ENCODE measurements around the gene SYT5. TPM values are rescaled to one million over a fixed set of nuclear protein-coding genes. Genes with fewer than 3 reads are reported as not detected.

SYT5 gene
- total RNA-seq, 2 donors from 2014 or later, result 0.67 to 3.2 TPM

- no peaks in the 10 kb centered on the region for H3K27me3 ChIP-seq
- H3K9ac ChIP-seq (ENCODE audit: low read depth in 2 of 2, low read length in 2 of 2), result no peak overlapping the region
- no peaks in the 10 kb centered on the region for H3K9me3 ChIP-seq
- no peaks in the 10 kb centered on the region for H3K4me1 ChIP-seq
- no peak for TF ChIP-seq CTCF (IDR thresholded peaks at IDR 0.05)
- no peak overlapping the region for H3K4me3 ChIP-seq
- intact Hi-C loops (cut with DNase I), result no loop called here
- H3K27ac ChIP-seq, result no peak overlapping the region
- H3K36me3 ChIP-seq, result no peaks in the 10 kb centered on the region
- no peak for DNase-seq
Observed at GRCh38 chr19:55132453-55133129, 47.5 kb downstream of the SYT5 start.

DNA sequence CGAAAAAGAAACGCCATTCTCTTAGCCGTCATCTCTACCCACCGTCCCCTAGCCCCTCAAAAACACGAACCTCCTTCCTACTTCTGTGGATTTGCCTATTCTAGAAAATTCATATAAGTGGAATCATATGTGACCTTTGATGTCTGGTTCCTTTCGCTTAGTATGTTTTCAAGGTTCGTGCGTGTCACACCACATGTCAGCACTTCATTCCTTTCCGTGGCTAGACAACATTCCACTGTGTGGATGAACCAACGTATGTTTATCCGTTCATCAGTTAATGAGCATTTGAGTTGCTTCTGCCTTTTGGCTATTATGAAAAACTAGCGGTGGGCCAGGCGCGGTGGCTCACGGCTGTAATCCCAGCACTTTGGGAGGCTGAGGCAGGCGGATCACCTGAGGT lies 48.7 kb downstream of the SYT5 start:
- H3K9me3 ChIP-seq, result no peaks in the 10 kb centered on the region
- DNase-seq, result no peak
- no peak overlapping the region for H3K9ac ChIP-seq (ENCODE audit: low read depth in 2 of 2, low read length in 2 of 2)
- no peaks in the 10 kb centered on the region for H3K4me1 ChIP-seq
- no peaks in the 10 kb centered on the region for H3K27me3 ChIP-seq
- intact Hi-C loops (cut with DNase I), result no loop called here
- no peak overlapping the region for H3K27ac ChIP-seq
- TF ChIP-seq CTCF (IDR thresholded peaks at IDR 0.05), result no peak
- no peak overlapping the region for H3K4me3 ChIP-seq
- no peaks in the 10 kb centered on the region for H3K36me3 ChIP-seq

Small RNA genes within 50 kb of the gene (microRNA-seq; reads per million reads assigned to microRNA genes)
- gene MIR7975, result not detected

Other genes with a start within 250 kb of the SYT5 start
- not detected for gene NLRP7, start 232.8 kb downstream of the SYT5 start, total RNA-seq
- 10 to 100 TPM; 19.1 to 48.7 TPM for gene NLRP2, start 213.9 kb downstream of the SYT5 start, total RNA-seq
- 1 to 10 TPM in 1 of 2 donors, under 1 TPM in 1; 0.32 to 1.1 TPM for gene GP6, start 142.0 kb downstream of the SYT5 start, total RNA-seq
- gene RDH13, start 117.1 kb downstream of the SYT5 start, total RNA-seq, result 10 to 100 TPM; 39.5 to 93.0 TPM
- gene EPS8L1, start 104.4 kb downstream of the SYT5 start, total RNA-seq, result 10 to 100 TPM; 27.5 to 83.9 TPM
- 100 to 1,000 TPM in 1 of 2 donors, 10 to 100 TPM in 1; 82.6 to 112 TPM for gene PPP1R12C, start 62.7 kb downstream of the SYT5 start, total RNA-seq
- 1 to 10 TPM in 1 of 2 donors, under 1 TPM in 1; 0.69 to 2.1 TPM for gene TNNT1, start 31.1 kb downstream of the SYT5 start, total RNA-seq
- gene TNNI3, start 22.6 kb downstream of the SYT5 start, total RNA-seq, result 1 to 10 TPM in 1 of 2 donors, under 1 TPM in 1; 0.64 to 1.2 TPM
- 1 to 10 TPM; 1.6 to 2.4 TPM for gene DNAAF3, start 13.7 kb downstream of the SYT5 start, total RNA-seq
- gene PTPRH, start 29.2 kb upstream of the SYT5 start, total RNA-seq, result 100 to 1,000 TPM in 1 of 2 donors, 10 to 100 TPM in 1; 76.3 to 131 TPM
- gene TMEM86B, start 48.5 kb upstream of the SYT5 start, total RNA-seq, result 1 to 10 TPM; 2.1 to 5.3 TPM
- 10 to 100 TPM; 65.1 to 97.2 TPM for gene PPP6R1, start 78.7 kb upstream of the SYT5 start, total RNA-seq
- 10 to 100 TPM; 29.0 to 82.3 TPM for gene HSPBP1, start 99.8 kb upstream of the SYT5 start, total RNA-seq
- gene BRSK1, start 103.7 kb upstream of the SYT5 start, total RNA-seq, result 1 to 10 TPM in 1 of 2 donors, under 1 TPM in 1; 0.59 to 2.3 TPM
- 10 to 100 TPM in 1 of 2 donors, 1 to 10 TPM in 1; 9.7 to 47.2 TPM for gene TMEM150B, start 145.1 kb upstream of the SYT5 start, total RNA-seq
- 10 to 100 TPM; 14.9 to 24.9 TPM for gene KMT5C, start 159.6 kb upstream of the SYT5 start, total RNA-seq
- 10 to 100 TPM; 12.9 to 15.2 TPM for gene COX6B2, start 174.4 kb upstream of the SYT5 start, total RNA-seq
- not detected for gene GARIN5B, start 183.0 kb upstream of the SYT5 start, total RNA-seq
- under 1 TPM in 1 of 2 donors, not detected in 1; 0.64 TPM for gene IL11, start 190.2 kb upstream of the SYT5 start, total RNA-seq
- gene TMEM190, start 196.5 kb upstream of the SYT5 start, total RNA-seq, result not detected
- gene TMEM238, start 204.0 kb upstream of the SYT5 start, total RNA-seq, result 10 to 100 TPM; 78.1 to 85.9 TPM
- gene RPL28, start 205.6 kb upstream of the SYT5 start, total RNA-seq, result 1,000 to 10,000 TPM; 1,447 to 1,819 TPM
- 100 to 1,000 TPM in 1 of 2 donors, 10 to 100 TPM in 1; 43.8 to 147 TPM for gene UBE2S, start 227.5 kb upstream of the SYT5 start, total RNA-seq